SK-MEL-5 (cell line): Measurements from ENCODE around the gene STAMBPL1. TPM values are rescaled to one million over a fixed set of nuclear protein-coding genes. Genes with fewer than 3 reads are reported as not detected.
A peak's percentile ranks its signal among the peaks of the same experiment; 100 is the strongest.
"Not testable (repeated sequence)": the region's sequence is repeated elsewhere in the genome, so short reads cannot be mapped to it uniquely, and the experiment has no call there.

Experiments used
- DNase-seq: peaks from one replicate; pipeline ENCODE4 v3.0.0-alpha.2; 2016; ENCODE audit warnings: low read depth, low spot score
- in situ Hi-C: cut with HindIII; loops from 2 replicates; pipeline ENCODE4 v1.10.0; 2016; ENCODE audit warnings: low sequenced_read_pairs, high pct_unique_total_duplicates, low pct_unique_long_range_greater_than_20kb
- total RNA-seq: library from RNA; depleted of rRNA; stranded (reverse); fragments of >200 nt; shearing (Covaris generic); gene quantifications from 2 replicates; pipeline ENCODE4 v1.2.3, GENCODE V29; 2014

Gene STAMBPL1
- total RNA-seq, 1 experiment from 2014 or later = 8.4 TPM

GRCh38 chr10:88931548-88931947 lies 51.5 kb downstream of the STAMBPL1 start:
- DNase-seq = no peak
- in situ Hi-C loops = no loop called here

- DNase-seq, in situ Hi-C loops: not testable (repeated sequence)
Observed at GRCh38 chr10:88932029-88932428, 52.0 kb downstream of the STAMBPL1 start.

- peak; percentile 82 for DNase-seq
- in situ Hi-C loops = no loop called here
Observed at GRCh38 chr10:88932539-88933256, 52.7 kb downstream of the STAMBPL1 start.

GRCh38 chr10:88933564-88933963 lies 53.5 kb downstream of the STAMBPL1 start:
- in situ Hi-C loops = no loop called here
- DNase-seq = no peak

GRCh38 chr10:88934900-88935672 lies 55.0 kb downstream of the STAMBPL1 start:
- in situ Hi-C loops = no loop called here
- DNase-seq = peak; percentile 82

- DNase-seq = no peak
- in situ Hi-C loops = no loop called here
Observed at GRCh38 chr10:88936656-88937055, 56.6 kb downstream of the STAMBPL1 start.

- DNase-seq = no peak
- in situ Hi-C loops = no loop called here
Observed at GRCh38 chr10:88938039-88938438, 58.0 kb downstream of the STAMBPL1 start.

- in situ Hi-C loops = no loop called here
- no peak for DNase-seq
Observed at GRCh38 chr10:88938938-88939337, 58.9 kb downstream of the STAMBPL1 start.

- in situ Hi-C loops = no loop called here
- DNase-seq = no peak
Observed at GRCh38 chr10:88941026-88941425, 61.0 kb downstream of the STAMBPL1 start.

GRCh38 chr10:88943778-88944177 lies 63.7 kb downstream of the STAMBPL1 start:
- no peak for DNase-seq
- in situ Hi-C loops = no loop called here

- in situ Hi-C loops = no loop called here
- DNase-seq = no peak
Observed at GRCh38 chr10:88944813-88945212, 64.8 kb downstream of the STAMBPL1 start.

GRCh38 chr10:88946200-88946599 lies 66.2 kb downstream of the STAMBPL1 start:
- in situ Hi-C loops = no loop called here
- no peak for DNase-seq

- DNase-seq = no peak
- in situ Hi-C loops = no loop called here
Observed at GRCh38 chr10:88946965-88947590, 67.0 kb downstream of the STAMBPL1 start.

- no peak for DNase-seq
- in situ Hi-C loops = no loop called here
Observed at GRCh38 chr10:88949051-88949450, 69.0 kb downstream of the STAMBPL1 start.

GRCh38 chr10:88949912-88950837 lies 70.1 kb downstream of the STAMBPL1 start:
- no peak for DNase-seq
- in situ Hi-C loops = no loop called here

GRCh38 chr10:88952647-88953111 lies 72.6 kb downstream of the STAMBPL1 start, which contains the start of gene ACTA2:
Gene ACTA2 (minus strand): TSS chr10:88952773. CDS start chr10:88948930, 3,843 bp downstream.
- DNase-seq = no peak
- in situ Hi-C loops = no loop called here

- DNase-seq = no peak
- in situ Hi-C loops = no loop called here
Observed at GRCh38 chr10:88953662-88954061, 73.6 kb downstream of the STAMBPL1 start.
